LNCaP clone FGC (cell line): Measurements from ENCODE around the gene VPS13A.

Experiments
- DNase-seq: peaks from one replicate; pipeline ENCODE4 v3.0.0-alpha.2; 2011; ENCODE audit warnings: low read depth
- H3K4me3 ChIP-seq: 2 replicates; pipeline ENCODE4 v1.5.1; 2011; ENCODE audit warnings: mild to moderate bottlenecking, low read depth, low read length, control low read depth
- TF ChIP-seq, protein P1 (sequence below): IDR thresholded peaks from 2 replicates; pipeline ENCODE4 v1.5.1; 2012; ENCODE audit warnings: mild to moderate bottlenecking; ENCODE audit not compliant: control insufficient read depth, insufficient read depth; ENCODE audit errors: extremely low read depth

The VPS13A gene

DNA sequence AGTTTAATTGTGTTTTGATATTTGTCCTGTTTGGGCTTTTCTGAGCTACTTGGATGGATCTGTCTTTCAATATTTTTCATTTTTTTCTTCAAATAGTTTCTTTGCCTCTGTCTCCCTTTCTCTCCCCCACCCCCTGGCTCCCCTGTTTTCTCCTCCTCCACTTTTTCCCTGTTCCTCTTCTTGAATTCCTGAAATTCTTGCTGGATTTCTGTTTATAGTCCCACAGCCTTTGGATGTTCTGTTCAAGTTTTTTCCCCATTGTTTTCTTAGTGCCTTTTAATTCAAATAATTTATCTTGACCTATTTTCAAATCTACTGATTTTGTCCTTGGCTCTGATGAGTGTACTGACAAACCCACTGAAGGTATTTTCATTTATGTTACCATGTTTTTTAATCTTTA, 113.0 kb downstream of the VPS13A start:
- no peak overlapping the region for H3K4me3 ChIP-seq
- DNase-seq: no peak
- TF ChIP-seq, protein P1, sequence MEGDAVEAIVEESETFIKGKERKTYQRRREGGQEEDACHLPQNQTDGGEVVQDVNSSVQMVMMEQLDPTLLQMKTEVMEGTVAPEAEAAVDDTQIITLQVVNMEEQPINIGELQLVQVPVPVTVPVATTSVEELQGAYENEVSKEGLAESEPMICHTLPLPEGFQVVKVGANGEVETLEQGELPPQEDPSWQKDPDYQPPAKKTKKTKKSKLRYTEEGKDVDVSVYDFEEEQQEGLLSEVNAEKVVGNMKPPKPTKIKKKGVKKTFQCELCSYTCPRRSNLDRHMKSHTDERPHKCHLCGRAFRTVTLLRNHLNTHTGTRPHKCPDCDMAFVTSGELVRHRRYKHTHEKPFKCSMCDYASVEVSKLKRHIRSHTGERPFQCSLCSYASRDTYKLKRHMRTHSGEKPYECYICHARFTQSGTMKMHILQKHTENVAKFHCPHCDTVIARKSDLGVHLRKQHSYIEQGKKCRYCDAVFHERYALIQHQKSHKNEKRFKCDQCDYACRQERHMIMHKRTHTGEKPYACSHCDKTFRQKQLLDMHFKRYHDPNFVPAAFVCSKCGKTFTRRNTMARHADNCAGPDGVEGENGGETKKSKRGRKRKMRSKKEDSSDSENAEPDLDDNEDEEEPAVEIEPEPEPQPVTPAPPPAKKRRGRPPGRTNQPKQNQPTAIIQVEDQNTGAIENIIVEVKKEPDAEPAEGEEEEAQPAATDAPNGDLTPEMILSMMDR: no peak

GRCh38 chr9:77291714-77292113, 114.4 kb downstream of the VPS13A start:
- H3K4me3 ChIP-seq: no peak overlapping the region
- TF ChIP-seq, protein P1: peak; percentile 66
- DNase-seq: peak; percentile 25

DNA sequence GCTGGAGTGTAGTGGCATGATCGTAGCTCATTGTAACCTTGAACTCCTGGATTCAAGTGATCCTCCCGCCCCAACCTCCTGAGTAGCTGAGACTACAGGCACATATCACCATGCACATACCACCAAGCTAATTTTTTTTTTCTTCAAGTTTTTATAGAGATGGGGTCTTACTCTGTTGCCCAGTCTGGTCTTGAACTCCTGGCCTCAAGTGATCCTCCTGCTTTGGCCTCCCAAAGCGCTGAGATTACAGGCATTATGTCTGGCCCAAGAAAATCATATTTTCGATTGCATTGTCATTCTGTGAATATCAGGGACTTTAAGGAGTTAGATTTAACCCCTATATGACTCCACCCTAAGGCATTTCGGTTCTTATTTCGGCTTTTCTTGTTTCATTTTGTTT, 116.6 kb downstream of the VPS13A start:
- H3K4me3 ChIP-seq: no peak overlapping the region
- TF ChIP-seq, protein P1: no peak
- DNase-seq: no peak

- DNase-seq: no peak
- H3K4me3 ChIP-seq: no peak overlapping the region
- TF ChIP-seq, protein P1: no peak
These were observed 127.2 kb downstream of the VPS13A start for GRCh38 chr9:77304543-77304942.

GRCh38 chr9:77305622-77306400, 128.5 kb downstream of the VPS13A start:
- no peak overlapping the region for H3K4me3 ChIP-seq
- DNase-seq: no peak
- TF ChIP-seq, protein P1: no peak

DNA sequence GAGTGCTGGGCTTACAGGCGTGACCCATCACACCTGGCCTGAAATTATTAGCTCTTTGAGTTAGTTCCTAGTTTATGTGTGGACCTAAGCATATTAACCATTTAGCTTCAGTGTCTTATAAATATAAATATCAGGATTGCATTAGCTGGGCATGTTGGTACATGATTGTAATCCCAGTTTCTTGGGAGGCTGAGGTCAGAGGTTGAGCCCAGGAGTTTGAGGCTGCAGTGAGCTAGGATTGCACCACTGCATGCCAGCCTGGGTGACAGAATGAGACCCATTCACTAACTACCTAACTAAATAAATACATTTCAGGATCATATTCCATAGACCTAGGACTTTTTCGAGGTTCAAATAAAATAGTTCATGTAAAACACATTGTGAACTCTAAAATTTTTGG, 129.8 kb downstream of the VPS13A start:
- DNase-seq: no peak
- no peak overlapping the region for H3K4me3 ChIP-seq
- TF ChIP-seq, protein P1: no peak

- no peak for DNase-seq
- no peak overlapping the region for H3K4me3 ChIP-seq
- TF ChIP-seq, protein P1: no peak
These were observed 138.7 kb downstream of the VPS13A start for GRCh38 chr9:77316058-77316457.
